Hepatocyte (in vitro differentiated cells): ENCODE data around the gene CCL24. TPM values are rescaled to one million over a fixed set of nuclear protein-coding genes. Genes with fewer than 3 reads are reported as not detected.

Source experiments
- polyA plus RNA-seq: library from polyadenylated mRNA; unstranded; fragments of >200 nt; fragmentation: Nextera tagmentation; extraction: Ambion mirVana; gene quantifications from 2 replicates; pipeline ENCODE4 v1.2.1, GENCODE V29; 2016
- total RNA-seq: library from RNA; depleted of rRNA; stranded (reverse); fragments of >200 nt; gene quantifications from 2 replicates; pipeline ENCODE4 v1.2.3, GENCODE V29; 2014

Gene CCL24
- total and polyA plus RNA-seq, 2 experiments from 2014 or later = not detected

Other genes starting within 250 kb of the CCL24 start
- 9.3 and 14.5 TPM in 2 replicates for gene HIP1, start 74.9 kb downstream of the CCL24 start, total RNA-seq
- gene HIP1, start 74.9 kb downstream of the CCL24 start, polyA plus RNA-seq = 7.4 and 8.3 TPM in 2 replicates
- gene CCL26, start 41.6 kb downstream of the CCL24 start, total RNA-seq = 7.5 and 15.3 TPM in 2 replicates
- 7.3 and 8.7 TPM in 2 replicates for gene CCL26, start 41.6 kb downstream of the CCL24 start, polyA plus RNA-seq
- gene RHBDD2, start 65.2 kb upstream of the CCL24 start, total RNA-seq = 57.6 and 61.1 TPM in 2 replicates
- gene RHBDD2, start 65.2 kb upstream of the CCL24 start, polyA plus RNA-seq = 177 and 178 TPM in 2 replicates
- 102 and 106 TPM in 2 replicates for gene POR, start 101.3 kb upstream of the CCL24 start, total RNA-seq
- 212 and 220 TPM in 2 replicates for gene POR, start 101.3 kb upstream of the CCL24 start, polyA plus RNA-seq
- 40.6 and 50.7 TPM in 2 replicates for gene TMEM120A, start 180.8 kb upstream of the CCL24 start, total RNA-seq
- gene TMEM120A, start 180.8 kb upstream of the CCL24 start, polyA plus RNA-seq = 91.1 and 99.5 TPM in 2 replicates
- 64.4 and 70.1 TPM in 2 replicates for gene STYXL1, start 234.2 kb upstream of the CCL24 start, total RNA-seq
- gene STYXL1, start 234.2 kb upstream of the CCL24 start, polyA plus RNA-seq = 56.3 and 64.6 TPM in 2 replicates
- 65.6 and 68.5 TPM in 2 replicates for gene MDH2, start 234.3 kb upstream of the CCL24 start, total RNA-seq
- gene MDH2, start 234.3 kb upstream of the CCL24 start, polyA plus RNA-seq = 236 and 252 TPM in 2 replicates